ENCODE measurements around the gene APOM. TPM values are rescaled to one million over a fixed set of nuclear protein-coding genes. Genes with fewer than 3 reads are reported as not detected.

The APOM gene
- polyA plus RNA-seq, 4 donors: 10.1 to 106 (median 83.8) TPM

- no peak for DNase-seq (ENCODE audit: low read depth in 4 of 4, low spot score in 3 of 4)
Measured at GRCh38 chr6:31630177-31630934, 25.3 kb upstream of the APOM start.

DNA sequence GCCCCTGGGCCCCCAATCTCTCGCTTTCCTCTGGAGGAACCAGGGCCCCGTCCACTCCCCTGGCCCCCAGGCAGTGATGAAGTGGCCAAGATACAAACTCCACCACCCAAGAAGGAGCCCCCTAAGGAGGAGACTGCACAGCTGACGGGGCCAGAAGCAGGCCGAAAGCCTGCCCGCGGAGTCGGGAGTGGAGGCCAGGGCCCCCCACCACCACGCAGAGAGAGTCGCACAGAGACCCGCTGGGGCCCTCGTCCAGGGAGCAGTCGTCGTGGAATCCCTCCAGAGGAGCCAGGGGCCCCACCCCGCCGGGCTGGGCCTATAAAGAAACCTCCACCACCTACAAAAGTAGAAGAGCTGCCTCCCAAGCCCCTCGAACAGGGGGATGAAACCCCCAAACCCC, 24.5 kb upstream of the APOM start:
- DNase-seq (ENCODE audit: low read depth in 4 of 4, low spot score in 3 of 4): no peak

DNA sequence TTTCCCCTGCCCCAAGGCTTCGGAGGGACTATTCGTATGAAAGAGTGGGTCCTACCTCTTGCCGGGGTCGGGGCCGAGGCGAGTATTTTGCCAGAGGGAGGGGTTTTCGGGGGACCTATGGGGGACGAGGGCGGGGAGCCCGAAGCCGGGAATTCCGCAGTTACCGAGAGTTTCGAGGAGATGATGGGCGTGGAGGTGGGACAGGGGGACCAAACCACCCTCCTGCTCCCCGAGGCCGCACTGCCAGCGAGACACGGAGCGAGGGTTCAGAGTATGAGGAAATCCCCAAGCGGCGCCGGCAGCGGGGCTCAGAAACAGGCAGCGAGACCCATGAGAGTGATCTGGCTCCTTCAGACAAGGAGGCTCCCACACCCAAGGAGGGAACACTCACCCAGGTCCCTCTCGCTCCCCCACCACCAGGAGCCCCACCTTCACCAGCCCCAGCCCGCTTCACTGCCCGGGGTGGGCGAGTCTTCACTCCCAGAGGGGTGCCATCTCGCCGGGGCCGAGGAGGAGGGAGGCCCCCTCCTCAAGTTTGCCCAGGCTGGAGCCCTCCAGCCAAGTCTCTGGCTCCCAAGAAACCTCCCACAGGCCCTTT, 23.9 kb upstream of the APOM start:
- DNase-seq (ENCODE audit: low read depth in 4 of 4, low spot score in 3 of 4): no peak

GRCh38 chr6:31632279-31632946, 23.3 kb upstream of the APOM start:
- no peak for DNase-seq (ENCODE audit: low read depth in 4 of 4, low spot score in 3 of 4)

DNA sequence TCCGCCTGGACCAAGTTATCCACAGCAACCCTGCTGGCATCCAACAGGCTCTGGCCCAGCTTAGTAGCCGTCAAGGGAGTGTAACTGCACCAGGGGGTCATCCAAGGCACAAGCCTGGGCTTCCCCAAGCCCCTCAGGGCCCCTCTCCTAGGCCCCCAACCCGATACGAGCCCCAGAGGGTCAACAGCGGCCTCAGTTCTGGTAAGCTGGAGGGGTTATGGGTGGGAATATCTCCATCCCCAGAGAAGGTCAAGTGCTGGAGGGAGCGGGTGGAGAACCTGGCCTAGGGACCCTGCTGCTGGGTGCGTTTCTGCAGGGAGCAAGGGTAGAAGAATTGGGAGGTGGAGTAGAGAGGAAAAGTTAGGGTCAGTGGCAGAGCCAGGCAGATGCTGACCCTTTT, 22.2 kb upstream of the APOM start:
- DNase-seq (ENCODE audit: low read depth in 4 of 4, low spot score in 3 of 4): no peak

DNA sequence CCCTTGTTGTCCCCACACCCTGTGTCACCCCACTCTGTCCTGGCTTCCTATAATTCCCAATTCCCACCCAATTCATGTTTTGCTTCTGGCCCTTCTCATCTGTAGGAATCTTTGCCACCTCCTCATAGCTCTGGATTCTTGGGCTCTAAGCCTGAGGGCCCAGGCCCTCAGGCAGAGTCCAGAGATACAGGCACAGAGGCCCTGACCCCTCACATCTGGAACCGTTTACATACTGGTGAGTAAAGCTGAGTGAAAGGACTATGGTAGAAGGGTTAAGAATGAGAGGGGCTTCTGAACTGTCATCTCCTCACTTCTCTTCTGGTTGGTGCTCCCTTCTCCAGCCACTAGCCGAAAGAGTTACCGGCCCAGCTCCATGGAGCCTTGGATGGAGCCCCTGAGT, 21.6 kb upstream of the APOM start:
- DNase-seq (ENCODE audit: low read depth in 4 of 4, low spot score in 3 of 4): no peak

GRCh38 chr6:31634969-31635575, 20.6 kb upstream of the APOM start:
- no peak for DNase-seq (ENCODE audit: low read depth in 4 of 4, low spot score in 3 of 4)

DNA sequence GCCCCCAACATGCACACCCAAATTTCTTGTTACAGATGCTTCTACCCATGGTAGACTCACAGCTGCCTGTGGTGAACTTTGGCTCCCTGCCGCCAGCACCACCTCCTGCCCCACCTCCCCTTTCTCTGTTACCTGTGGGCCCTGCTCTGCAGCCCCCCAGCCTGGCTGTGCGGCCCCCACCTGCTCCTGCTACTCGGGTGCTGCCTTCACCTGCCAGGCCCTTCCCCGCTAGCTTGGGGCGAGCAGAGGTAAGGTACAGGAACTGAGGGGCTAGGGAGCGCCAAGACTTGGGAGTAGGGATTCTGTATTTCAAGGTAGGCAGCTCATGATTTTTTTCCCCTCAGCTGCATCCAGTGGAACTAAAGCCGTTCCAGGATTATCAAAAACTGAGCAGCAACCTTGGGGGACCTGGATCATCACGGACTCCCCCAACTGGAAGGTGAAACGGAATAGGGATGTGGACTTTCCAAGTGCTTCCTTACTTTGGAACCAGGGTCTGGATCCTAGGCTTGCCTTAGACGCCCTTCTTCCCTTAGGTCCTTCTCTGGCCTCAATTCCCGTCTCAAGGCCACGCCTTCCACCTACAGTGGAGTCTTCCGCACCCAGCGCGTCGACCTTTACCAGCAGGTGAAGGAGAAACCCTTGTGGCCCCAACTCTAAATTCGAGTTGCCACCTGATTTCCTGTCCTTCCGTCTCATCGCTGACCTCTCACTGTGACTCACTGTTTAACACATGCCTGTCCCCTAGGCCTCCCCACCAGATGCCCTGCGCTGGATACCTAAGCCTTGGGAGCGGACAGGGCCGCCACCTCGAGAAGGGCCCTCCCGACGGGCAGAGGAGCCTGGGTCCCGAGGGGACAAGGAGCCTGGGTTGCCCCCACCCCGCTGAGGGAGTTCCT, 18.7 kb upstream of the APOM start:
- DNase-seq (ENCODE audit: low read depth in 4 of 4, low spot score in 3 of 4): no peak

- no peak for DNase-seq (ENCODE audit: low read depth in 4 of 4, low spot score in 3 of 4)
Measured at GRCh38 chr6:31639043-31639442, 16.7 kb upstream of the APOM start.

- no peak for DNase-seq (ENCODE audit: low read depth in 4 of 4, low spot score in 3 of 4)
Measured at GRCh38 chr6:31639449-31639861, 16.2 kb upstream of the APOM start.

DNA sequence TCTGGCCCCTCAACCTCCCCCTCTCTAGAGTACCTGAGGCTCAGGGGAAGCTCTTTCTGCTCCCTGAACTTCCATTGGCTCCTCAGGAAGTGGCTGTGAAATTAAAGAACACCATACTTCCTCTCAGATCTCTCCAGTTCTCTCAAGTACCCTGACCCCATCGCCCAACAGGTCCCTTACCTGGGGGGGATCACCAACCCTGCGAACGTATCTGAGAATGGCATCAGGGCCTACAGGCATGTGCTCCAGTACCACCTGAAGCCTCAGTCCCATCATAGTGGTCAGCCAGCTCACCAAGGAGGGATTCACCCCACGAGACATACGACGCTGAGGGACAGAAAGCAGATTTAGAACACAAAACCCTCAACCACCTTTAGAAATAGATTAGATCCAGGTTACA, 15.1 kb upstream of the APOM start:
- no peak for DNase-seq (ENCODE audit: low read depth in 4 of 4, low spot score in 3 of 4)

GRCh38 chr6:31641370-31641769, 14.3 kb upstream of the APOM start:
- no peak for DNase-seq (ENCODE audit: low read depth in 4 of 4, low spot score in 3 of 4)

DNA sequence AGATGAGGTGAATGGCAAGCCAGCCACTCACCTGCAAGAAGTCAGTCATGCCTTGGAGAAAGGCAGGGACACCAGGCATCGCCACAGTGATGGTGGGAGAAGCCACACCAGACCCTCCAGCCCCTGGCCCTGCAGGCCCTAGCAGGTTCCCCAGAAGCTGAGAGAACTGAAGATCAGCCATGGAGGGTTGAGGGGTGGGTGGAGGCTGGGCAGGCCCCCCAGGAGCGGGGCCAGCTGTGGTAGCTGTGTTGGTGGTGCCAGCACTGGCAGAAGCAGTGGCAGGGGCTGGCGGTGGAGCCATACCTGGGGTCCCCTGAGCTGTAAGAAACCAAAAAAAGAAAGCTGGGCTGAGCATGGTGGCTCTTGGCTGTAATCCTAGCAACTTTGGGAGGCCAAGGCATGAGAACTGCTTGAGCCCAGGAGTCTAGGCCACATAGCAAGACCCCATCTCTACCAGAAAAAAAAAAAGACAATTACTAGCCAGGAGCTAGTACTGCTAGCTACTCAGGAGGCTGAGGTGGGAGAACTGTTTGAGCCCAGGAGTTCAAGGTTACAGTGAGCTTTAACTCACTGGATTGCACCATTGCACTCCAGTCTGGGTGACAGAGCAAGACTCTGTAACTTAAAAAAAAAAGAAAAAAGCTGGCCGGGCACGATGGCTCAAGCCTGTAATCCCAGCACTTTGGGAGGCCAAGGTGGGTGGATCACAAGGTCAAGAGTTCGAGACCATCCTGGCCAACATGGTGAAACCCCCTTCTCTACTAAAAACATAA, 12.7 kb upstream of the APOM start:
- DNase-seq (ENCODE audit: low read depth in 4 of 4, low spot score in 3 of 4): no peak

DNA sequence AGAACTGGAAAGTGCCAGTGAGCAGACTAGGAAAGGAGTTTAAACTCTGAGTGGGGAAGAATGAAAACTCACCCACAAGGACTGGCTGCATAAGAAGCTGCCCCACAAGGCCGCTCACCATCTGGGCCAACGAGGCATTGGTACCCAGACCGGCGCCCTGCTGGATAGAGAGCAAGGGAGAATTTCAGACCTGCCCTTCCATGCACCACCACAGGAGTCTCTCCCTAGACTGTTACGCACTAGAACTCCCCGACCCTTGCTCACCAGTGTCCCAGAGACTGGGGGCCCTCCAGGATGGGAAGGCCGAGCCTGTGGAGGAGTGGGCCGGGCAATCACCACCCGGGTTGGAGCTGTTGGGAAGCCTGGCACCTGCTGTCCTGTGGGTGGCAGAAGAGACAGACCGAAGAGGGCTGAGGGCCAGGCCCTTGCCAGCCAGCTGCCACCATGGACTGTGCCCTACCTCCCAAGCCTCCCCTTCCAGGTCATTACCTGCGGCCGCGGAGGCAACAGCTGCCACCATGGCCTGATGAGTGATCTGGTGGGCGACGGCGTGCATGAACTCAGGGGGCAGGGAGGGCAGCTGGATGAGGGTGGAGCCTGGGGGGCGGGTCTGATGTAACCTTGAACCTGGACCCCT, 11.8 kb upstream of the APOM start:
- DNase-seq (ENCODE audit: low read depth in 4 of 4, low spot score in 3 of 4): no peak

GRCh38 chr6:31645325-31645724, 10.4 kb upstream of the APOM start:
- DNase-seq (ENCODE audit: low read depth in 4 of 4, low spot score in 3 of 4): no peak

DNA sequence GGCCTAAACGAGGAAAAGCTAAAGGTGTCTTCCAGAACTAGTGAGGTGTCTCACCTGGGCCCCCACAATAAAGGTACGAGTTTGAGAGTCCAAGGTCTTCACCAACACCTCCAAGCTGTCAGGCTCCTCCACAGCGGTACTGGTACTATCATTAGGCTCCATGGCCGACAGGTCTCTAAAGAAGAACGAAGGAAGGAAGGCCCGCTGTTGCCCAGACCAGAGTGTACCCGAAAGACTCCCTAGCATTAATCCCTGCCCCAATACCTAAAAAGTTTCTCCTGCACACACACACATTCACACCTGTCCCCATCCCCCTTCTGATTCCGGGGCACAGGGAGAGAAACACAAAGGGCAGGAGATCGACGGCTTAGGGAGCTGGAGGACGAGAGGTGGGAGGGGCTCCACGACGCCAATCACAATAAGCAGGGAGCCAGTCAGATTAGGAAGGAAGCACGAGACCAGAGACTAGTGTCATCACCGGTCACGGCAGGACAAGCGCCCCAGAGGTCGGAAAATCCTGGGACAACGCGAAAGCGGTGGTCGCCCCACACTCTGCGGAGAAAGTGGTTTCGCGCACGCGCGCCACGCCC, 4.0 kb upstream of the APOM start:
- peak in 2 of 4 donors; percentile 53 to 64 for DNase-seq (ENCODE audit: low read depth in 4 of 4, low spot score in 3 of 4)

DNA sequence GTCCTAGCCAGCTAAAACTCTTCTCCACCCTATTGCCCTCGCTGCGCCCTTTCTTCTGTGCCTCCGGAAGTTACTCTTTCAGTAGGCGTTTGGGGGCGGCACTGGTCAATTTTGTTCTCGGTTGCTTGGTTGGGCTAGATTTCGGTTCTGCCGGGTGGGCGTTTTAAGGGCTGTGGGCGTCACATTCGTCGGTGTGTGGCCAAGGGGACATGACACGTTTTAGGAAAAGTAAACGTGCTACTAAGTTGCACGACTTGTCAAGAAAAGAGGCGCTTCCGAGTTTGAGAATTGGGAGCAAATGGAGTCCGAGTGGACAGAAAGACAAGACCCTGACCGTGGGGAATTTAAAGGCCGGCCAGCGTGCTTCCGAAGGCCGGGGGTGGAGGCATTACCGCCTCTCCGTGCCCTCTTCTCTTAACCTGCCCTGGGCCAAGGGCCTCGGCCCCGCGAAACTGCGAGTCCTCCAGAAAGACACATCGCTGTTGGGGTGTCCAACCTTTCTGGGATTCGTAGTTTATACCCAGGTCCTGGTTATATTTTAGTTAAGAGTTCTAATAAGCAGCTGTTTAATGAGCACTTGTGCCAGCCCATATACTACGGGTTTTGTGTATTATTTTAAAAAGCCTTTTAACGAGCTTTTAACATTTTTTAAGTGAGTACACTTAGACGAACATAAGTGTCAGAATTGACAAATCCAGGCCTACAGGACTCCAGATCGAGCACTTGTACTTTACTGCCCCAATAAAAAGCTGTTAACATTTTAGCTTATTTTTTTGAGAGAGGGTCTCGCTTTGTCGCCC, 2.6 kb upstream of the APOM start:
- peak in 1 of 4 donors; percentile 91 for DNase-seq (ENCODE audit: low read depth in 4 of 4, low spot score in 3 of 4)

Measured in left renal pelvis (tissue), 4 donors.